ENCODE data around the gene TRIM10. TPM values are rescaled to one million over a fixed set of nuclear protein-coding genes. Genes with fewer than 3 reads are reported as not detected.
A peak's percentile ranks its signal among the peaks of the same experiment; 100 is the strongest.

The TRIM10 gene
- total RNA-seq, 1 donor from 2014 or later = not detected

- H3K4me1 ChIP-seq = peaks cover 19% of the 10 kb centered on the region
- no peak for TF ChIP-seq CTCF (IDR thresholded peaks at IDR 0.05; ENCODE audit: borderline replicate concordance)
- H3K36me3 ChIP-seq = no peaks in the 10 kb centered on the region
- H3K27ac ChIP-seq (replicated peaks) = no peak overlapping the region
- H3K9me3 ChIP-seq (replicated peaks) = no peaks in the 10 kb centered on the region
- peaks cover 45% of the 10 kb centered on the region for H3K27me3 ChIP-seq (ENCODE audit: low read depth)
- no peak overlapping the region for H3K4me3 ChIP-seq
- no peak for DNase-seq
- intact Hi-C loops (cut with micrococcal nuclease) = no loop called here
Observed at GRCh38 chr6:30160008-30160784, 815 bp downstream of the TRIM10 start.

- intact Hi-C loops (cut with micrococcal nuclease) = no loop called here
Observed at GRCh38 chr6:30158475-30159040, 2.5 kb downstream of the TRIM10 start.

GRCh38 chr6:30157999-30158398, 3.0 kb downstream of the TRIM10 start:
- intact Hi-C loops (cut with micrococcal nuclease) = no loop called here
- no peak overlapping the region for H3K27ac ChIP-seq (replicated peaks)
- H3K36me3 ChIP-seq = no peaks in the 10 kb centered on the region
- peaks cover 36% of the 10 kb centered on the region for H3K27me3 ChIP-seq (ENCODE audit: low read depth)
- no peak overlapping the region for H3K4me3 ChIP-seq
- no peaks in the 10 kb centered on the region for H3K9me3 ChIP-seq (replicated peaks)
- DNase-seq = no peak
- no peak for TF ChIP-seq CTCF (IDR thresholded peaks at IDR 0.05; ENCODE audit: borderline replicate concordance)
- peaks cover 25% of the 10 kb centered on the region for H3K4me1 ChIP-seq

More at GRCh38 chr6:30158475-30159040, 2.5 kb downstream of the TRIM10 start:
- TF ChIP-seq CTCF (IDR thresholded peaks at IDR 0.05; ENCODE audit: borderline replicate concordance) = no peak
- DNase-seq = no peak
- Histone ChIP-seq H3K4me1 (peaks cover 25% of the 10 kb centered on the region), H3K36me3 (no peaks in the 10 kb centered on the region), H3K4me3 (no peak overlapping the region), H3K27me3 (ENCODE audit: low read depth) (peaks cover 42% of the 10 kb centered on the region), H3K9me3 (replicated peaks) (no peaks in the 10 kb centered on the region), H3K27ac (replicated peaks) (no peak overlapping the region)

GRCh38 chr6:30157581-30157980, 3.4 kb downstream of the TRIM10 start:
- H3K27me3 ChIP-seq (ENCODE audit: low read depth) = peaks cover 35% of the 10 kb centered on the region

GRCh38 chr6:30156774-30157173, 4.2 kb downstream of the TRIM10 start:
- H3K27ac ChIP-seq (replicated peaks) = peak overlapping the region; percentile 2
- H3K27me3 ChIP-seq (ENCODE audit: low read depth) = peaks cover 35% of the 10 kb centered on the region
- no peak for TF ChIP-seq CTCF (IDR thresholded peaks at IDR 0.05; ENCODE audit: borderline replicate concordance)

More at GRCh38 chr6:30157581-30157980, 3.4 kb downstream of the TRIM10 start:
- Histone ChIP-seq H3K36me3 (no peaks in the 10 kb centered on the region), H3K4me1 (peaks cover 25% of the 10 kb centered on the region), H3K27ac (replicated peaks) (no peak overlapping the region), H3K4me3 (no peak overlapping the region), H3K9me3 (replicated peaks) (no peaks in the 10 kb centered on the region)
- no peak for DNase-seq
- intact Hi-C loops (cut with micrococcal nuclease) = no loop called here
- TF ChIP-seq CTCF (IDR thresholded peaks at IDR 0.05; ENCODE audit: borderline replicate concordance) = no peak

More at GRCh38 chr6:30156774-30157173, 4.2 kb downstream of the TRIM10 start:
- DNase-seq = no peak
- Histone ChIP-seq H3K4me1 (peaks cover 25% of the 10 kb centered on the region), H3K4me3 (no peak overlapping the region), H3K36me3 (no peaks in the 10 kb centered on the region), H3K9me3 (replicated peaks) (no peaks in the 10 kb centered on the region)
- intact Hi-C loops (cut with micrococcal nuclease) = no loop called here

Measured in left ventricle myocardium inferior (tissue), 1 donor.